ENCODE results near the gene DIO1. TPM values are rescaled to one million over a fixed set of nuclear protein-coding genes. Genes with fewer than 3 reads are reported as not detected.

Gene DIO1
- total and polyA plus RNA-seq, 2 donors from 2014 or later, result 2.9 to 40.6 TPM

DNA sequence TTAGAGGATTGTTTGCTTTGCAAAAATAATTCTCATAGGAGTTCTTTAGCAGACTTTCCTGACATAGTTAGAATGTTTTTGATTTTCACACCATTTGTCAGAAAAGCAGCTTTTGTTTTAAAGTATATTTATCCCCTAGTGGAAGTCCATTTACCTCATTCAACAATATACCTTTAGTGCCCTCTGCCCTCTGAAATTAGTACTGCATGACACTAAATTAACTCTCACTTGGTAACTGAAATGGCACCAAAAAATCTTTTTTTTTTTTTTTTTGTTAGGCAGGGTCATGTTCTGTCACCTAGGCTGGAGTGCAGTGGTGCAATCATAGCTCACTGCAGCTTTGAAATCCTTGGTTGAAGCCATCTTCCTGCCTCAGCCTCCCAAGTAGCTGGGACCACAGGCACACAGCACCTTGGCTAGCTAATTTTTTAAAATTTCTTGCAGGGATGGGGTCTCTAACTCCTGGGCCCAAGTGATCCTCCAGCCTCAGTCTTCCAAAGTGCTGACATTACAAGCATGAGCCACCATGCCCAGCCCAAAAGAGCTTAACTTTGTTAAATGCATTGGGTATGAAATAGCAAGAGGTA lies 65.8 kb downstream of the DIO1 start:
- H3K4me1 ChIP-seq (ENCODE audit: control insufficient read depth in 2 of 3, insufficient read depth in 2 of 3, low read depth in 1 of 3, low read length in 3 of 3), result no peaks in the 10 kb centered on the region
- H3K9ac ChIP-seq (ENCODE audit: low read length in 3 of 3), result peak overlapping the region in 1 of 3 donors; percentile 4
- no peaks in the 10 kb centered on the region for H3K9me3 ChIP-seq (ENCODE audit: control insufficient read depth in 2 of 3, insufficient read depth in 1 of 3, low read length in 3 of 3)
- FAIRE-seq (no peak), DNase-seq (no peak)
- no peak overlapping the region for H3K27ac ChIP-seq (ENCODE audit: low read depth in 2 of 2, low read length in 2 of 2)
- intact Hi-C loops (cut with DNase I), result no loop called here
- TF ChIP-seq, protein P1, sequence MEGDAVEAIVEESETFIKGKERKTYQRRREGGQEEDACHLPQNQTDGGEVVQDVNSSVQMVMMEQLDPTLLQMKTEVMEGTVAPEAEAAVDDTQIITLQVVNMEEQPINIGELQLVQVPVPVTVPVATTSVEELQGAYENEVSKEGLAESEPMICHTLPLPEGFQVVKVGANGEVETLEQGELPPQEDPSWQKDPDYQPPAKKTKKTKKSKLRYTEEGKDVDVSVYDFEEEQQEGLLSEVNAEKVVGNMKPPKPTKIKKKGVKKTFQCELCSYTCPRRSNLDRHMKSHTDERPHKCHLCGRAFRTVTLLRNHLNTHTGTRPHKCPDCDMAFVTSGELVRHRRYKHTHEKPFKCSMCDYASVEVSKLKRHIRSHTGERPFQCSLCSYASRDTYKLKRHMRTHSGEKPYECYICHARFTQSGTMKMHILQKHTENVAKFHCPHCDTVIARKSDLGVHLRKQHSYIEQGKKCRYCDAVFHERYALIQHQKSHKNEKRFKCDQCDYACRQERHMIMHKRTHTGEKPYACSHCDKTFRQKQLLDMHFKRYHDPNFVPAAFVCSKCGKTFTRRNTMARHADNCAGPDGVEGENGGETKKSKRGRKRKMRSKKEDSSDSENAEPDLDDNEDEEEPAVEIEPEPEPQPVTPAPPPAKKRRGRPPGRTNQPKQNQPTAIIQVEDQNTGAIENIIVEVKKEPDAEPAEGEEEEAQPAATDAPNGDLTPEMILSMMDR (IDR thresholded peaks at IDR 0.05; ENCODE audit: borderline replicate concordance, extremely low read depth, insufficient read depth), result peak; percentile 27
- no peak overlapping the region for H3K4me3 ChIP-seq (ENCODE audit: low read length in 3 of 3)
- H3K36me3 ChIP-seq (ENCODE audit: control insufficient read depth in 2 of 3, insufficient read depth in 3 of 3, low read length in 3 of 3), result peaks cover 2 to 27% (median 16%) of the 10 kb centered on the region in 3 donors
- no peaks in the 10 kb centered on the region for H3K27me3 ChIP-seq (ENCODE audit: control insufficient read depth, insufficient read depth, low read length)

Other genes with a start within 250 kb of the DIO1 start
- gene GLIS1, start 155.0 kb upstream of the DIO1 start, total RNA-seq, result 3.3 TPM
- gene GLIS1, start 155.0 kb upstream of the DIO1 start, polyA plus RNA-seq (ENCODE audit: insufficient read depth, low read depth, low replicate concordance), result 3.7 TPM
- 8.5 TPM for gene NDC1, start 55.9 kb upstream of the DIO1 start, total RNA-seq
- gene NDC1, start 55.9 kb upstream of the DIO1 start, polyA plus RNA-seq (ENCODE audit: insufficient read depth, low read depth, low replicate concordance), result 5.6 TPM
- gene YIPF1, start 4.4 kb upstream of the DIO1 start, total RNA-seq, result 33.3 TPM
- 49.4 TPM for gene YIPF1, start 4.4 kb upstream of the DIO1 start, polyA plus RNA-seq (ENCODE audit: insufficient read depth, low read depth, low replicate concordance)
- gene IFT25, start 51.5 kb downstream of the DIO1 start, total RNA-seq, result 29.9 TPM
- 36.7 TPM for gene IFT25, start 51.5 kb downstream of the DIO1 start, polyA plus RNA-seq (ENCODE audit: insufficient read depth, low read depth, low replicate concordance)
- 23.8 TPM for gene LRRC42, start 52.2 kb downstream of the DIO1 start, total RNA-seq
- 25.6 TPM for gene LRRC42, start 52.2 kb downstream of the DIO1 start, polyA plus RNA-seq (ENCODE audit: insufficient read depth, low read depth, low replicate concordance)
- gene LDLRAD1, start 124.0 kb downstream of the DIO1 start, total RNA-seq, result not detected
- not detected for gene LDLRAD1, start 124.0 kb downstream of the DIO1 start, polyA plus RNA-seq (ENCODE audit: insufficient read depth, low read depth, low replicate concordance)
- gene TMEM59, start 159.0 kb downstream of the DIO1 start, total RNA-seq, result 475 TPM
- gene TMEM59, start 159.0 kb downstream of the DIO1 start, polyA plus RNA-seq (ENCODE audit: insufficient read depth, low read depth, low replicate concordance), result 521 TPM
- 5.1 TPM for gene TCEANC2, start 159.4 kb downstream of the DIO1 start, total RNA-seq
- 3.1 TPM for gene TCEANC2, start 159.4 kb downstream of the DIO1 start, polyA plus RNA-seq (ENCODE audit: insufficient read depth, low read depth, low replicate concordance)

Measured in kidney (tissue), 14 donors.